ENCODE measurements around the gene DHRS12.
A peak's percentile ranks its signal among the peaks of the same experiment; 100 is the strongest.

Gene DHRS12

DNA sequence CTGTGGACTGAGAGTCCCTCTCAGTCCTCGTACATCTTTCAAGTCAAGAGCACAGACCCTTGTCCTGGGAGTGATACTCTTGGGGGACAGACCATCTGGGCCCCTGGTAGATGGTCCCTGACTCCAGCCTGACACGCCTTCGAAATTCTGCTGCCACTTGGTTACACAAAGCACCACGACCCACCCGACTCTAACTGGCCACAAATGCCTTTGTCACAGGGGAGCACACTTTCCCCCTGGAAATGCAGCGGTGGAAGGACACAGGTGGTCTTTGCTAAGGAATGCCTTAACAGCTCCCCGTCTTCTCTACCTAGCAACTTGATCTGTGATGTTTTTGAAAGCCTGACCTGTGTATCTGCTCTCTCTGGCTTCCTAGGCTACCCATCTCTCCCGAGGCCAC is 13.8 kb upstream of the DHRS12 start:
- no peak for DNase-seq (ENCODE audit: low spot score)
- H3K27me3 ChIP-seq (ENCODE audit: control insufficient read depth in 3 of 3, insufficient read depth in 3 of 3, low read depth in 1 of 3, low read length in 3 of 3) = peaks cover 0 to 31% (median 0%) of the 10 kb centered on the region in 3 experiments
- H2BK120ac ChIP-seq (ENCODE audit: low read depth, low read length) = no peak overlapping the region

DNA sequence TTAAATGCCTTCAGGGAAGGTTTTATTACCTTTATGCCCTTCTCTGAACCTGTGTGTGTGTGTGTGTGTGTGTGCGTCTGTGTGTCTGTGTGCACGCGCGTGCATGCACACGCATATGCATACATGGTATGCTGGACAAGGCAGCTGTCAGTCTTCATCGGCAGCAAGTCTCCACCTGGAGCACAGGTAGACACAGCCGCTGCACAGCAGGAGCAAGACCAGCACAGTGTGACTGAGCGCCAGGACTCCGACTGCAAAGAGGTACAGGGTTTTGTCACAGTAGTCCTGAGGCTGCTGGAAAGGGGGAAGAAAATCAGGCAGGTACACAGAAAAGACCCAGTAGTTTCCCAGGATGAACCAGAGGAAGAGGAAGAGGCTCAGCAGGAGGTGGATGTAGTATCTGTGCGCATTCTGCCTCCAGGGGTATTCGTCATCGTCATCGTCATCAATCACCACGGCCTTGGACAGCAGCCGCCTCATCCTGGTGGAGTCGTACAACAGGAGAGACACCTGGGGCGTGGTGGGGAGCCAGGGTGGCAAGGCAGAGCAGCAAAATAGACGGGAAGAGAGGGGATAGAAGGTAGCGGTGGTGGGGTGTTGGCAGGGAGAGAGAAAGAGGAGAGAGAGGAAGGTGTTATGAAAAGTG is 12.8 kb upstream of the DHRS12 start:
- Histone ChIP-seq H3K27ac (replicated peaks; ENCODE audit: low read length) (no peak overlapping the region), H4K91ac (ENCODE audit: low read depth, low read length, poor library complexity) (no peak overlapping the region), H2BK15ac (ENCODE audit: low read length) (no peak overlapping the region), H3K79me1 (ENCODE audit: low read depth, low read length) (no peaks in the 10 kb centered on the region), H3K4ac (ENCODE audit: low read length) (no peak overlapping the region), H3K18ac (ENCODE audit: low read length) (no peak overlapping the region), H3K4me2 (ENCODE audit: insufficient read depth, low read length, poor library complexity, severe bottlenecking) (no peak overlapping the region), H3K23ac (ENCODE audit: low read depth, low read length, poor library complexity) (no peak overlapping the region), H2AFZ (ENCODE audit: low read length) (no peak overlapping the region), H3K27me3 (ENCODE audit: control insufficient read depth in 3 of 3, insufficient read depth in 3 of 3, low read depth in 1 of 3, low read length in 3 of 3) (peaks cover 0 to 31% (median 0%) of the 10 kb centered on the region in 3 experiments), H4K8ac (ENCODE audit: low read depth, low read length) (no peak overlapping the region), H2AK5ac (ENCODE audit: low read depth, low read length) (no peak overlapping the region), H3K9me3 (replicated peaks in 1 of 2; ENCODE audit: control insufficient read depth in 2 of 2, insufficient read depth in 1 of 2, low read depth in 1 of 2, low read length in 2 of 2) (no peaks in the 10 kb centered on the region), H2BK12ac (ENCODE audit: low read length) (no peak overlapping the region), H2BK120ac (ENCODE audit: low read depth, low read length) (no peak overlapping the region), H2BK5ac (ENCODE audit: low read length) (no peak overlapping the region), H3K36me3 (replicated peaks in 1 of 2; ENCODE audit: control insufficient read depth in 2 of 2, insufficient read depth in 2 of 2, low read length in 2 of 2) (no peaks in the 10 kb centered on the region), H3K4me3 (ENCODE audit: low read length in 2 of 2) (no peak overlapping the region), H3K14ac (ENCODE audit: low read length) (no peak overlapping the region), H3K4me1 (ENCODE audit: control insufficient read depth in 2 of 2, insufficient read depth in 1 of 2, low read depth in 1 of 2, low read length in 2 of 2) (peaks cover 0 to 1% of the 10 kb centered on the region in 2 donors), H3K9ac (ENCODE audit: low read depth, low read length, poor library complexity) (no peak overlapping the region)
- 100% methylated on average over 2 of the region's 19 CpGs; no CpG with 5 or more reads in 1 of the 2 donors for WGBS, 2 donors (ENCODE audit: extremely low coverage in 2 of 2, insufficient read length in 2 of 2, insufficient replicate concordance in 1 of 2)
- no peak for DNase-seq (ENCODE audit: low spot score)

More for the DNA sequence above, 13.8 kb upstream of the DHRS12 start:
- no peak overlapping the region for H3K4ac ChIP-seq (ENCODE audit: low read length)
- H3K4me2 ChIP-seq (ENCODE audit: insufficient read depth, low read length, poor library complexity, severe bottlenecking) = no peak overlapping the region
- H3K36me3 ChIP-seq (replicated peaks in 1 of 2; ENCODE audit: control insufficient read depth in 2 of 2, insufficient read depth in 2 of 2, low read length in 2 of 2) = no peaks in the 10 kb centered on the region
- H3K18ac ChIP-seq (ENCODE audit: low read length) = no peak overlapping the region
- H3K4me3 ChIP-seq (ENCODE audit: low read length in 2 of 2) = no peak overlapping the region
- H3K79me1 ChIP-seq (ENCODE audit: low read depth, low read length) = no peaks in the 10 kb centered on the region
- WGBS, 2 donors (ENCODE audit: extremely low coverage in 2 of 2, insufficient read length in 2 of 2, insufficient replicate concordance in 1 of 2) = no CpG with 5 or more reads among the region's 8 CpGs
- H3K4me1 ChIP-seq (ENCODE audit: control insufficient read depth in 2 of 2, insufficient read depth in 1 of 2, low read depth in 1 of 2, low read length in 2 of 2) = peaks cover 0 to 1% of the 10 kb centered on the region in 2 donors
- no peak overlapping the region for H2BK15ac ChIP-seq (ENCODE audit: low read length)
- H3K27ac ChIP-seq (replicated peaks; ENCODE audit: low read length) = no peak overlapping the region
- no peak overlapping the region for H3K23ac ChIP-seq (ENCODE audit: low read depth, low read length, poor library complexity)
- no peak overlapping the region for H4K91ac ChIP-seq (ENCODE audit: low read depth, low read length, poor library complexity)
- no peak overlapping the region for H4K8ac ChIP-seq (ENCODE audit: low read depth, low read length)
- no peak overlapping the region for H2AFZ ChIP-seq (ENCODE audit: low read length)
- no peak overlapping the region for H3K14ac ChIP-seq (ENCODE audit: low read length)
- H2BK5ac ChIP-seq (ENCODE audit: low read length) = no peak overlapping the region
- H3K9me3 ChIP-seq (replicated peaks in 1 of 2; ENCODE audit: control insufficient read depth in 2 of 2, insufficient read depth in 1 of 2, low read depth in 1 of 2, low read length in 2 of 2) = no peaks in the 10 kb centered on the region
- H3K9ac ChIP-seq (ENCODE audit: low read depth, low read length, poor library complexity) = no peak overlapping the region
- H2BK12ac ChIP-seq (ENCODE audit: low read length) = no peak overlapping the region
- no peak overlapping the region for H2AK5ac ChIP-seq (ENCODE audit: low read depth, low read length)

- peak overlapping the region; percentile 20 for H2AFZ ChIP-seq (ENCODE audit: low read length)
- H3K4me2 ChIP-seq (ENCODE audit: insufficient read depth, low read length, poor library complexity, severe bottlenecking) = no peak overlapping the region
- H3K4me1 ChIP-seq (ENCODE audit: control insufficient read depth in 2 of 2, insufficient read depth in 1 of 2, low read depth in 1 of 2, low read length in 2 of 2) = peaks cover 0 to 1% of the 10 kb centered on the region in 2 donors
- H2BK120ac ChIP-seq (ENCODE audit: low read depth, low read length) = no peak overlapping the region
- no peak overlapping the region for H2BK5ac ChIP-seq (ENCODE audit: low read length)
- H3K36me3 ChIP-seq (replicated peaks in 1 of 2; ENCODE audit: control insufficient read depth in 2 of 2, insufficient read depth in 2 of 2, low read length in 2 of 2) = no peaks in the 10 kb centered on the region
- H3K27ac ChIP-seq (replicated peaks; ENCODE audit: low read length) = no peak overlapping the region
- DNase-seq (ENCODE audit: low spot score) = no peak
- H3K23ac ChIP-seq (ENCODE audit: low read depth, low read length, poor library complexity) = no peak overlapping the region
- no peak overlapping the region for H3K4ac ChIP-seq (ENCODE audit: low read length)
- H4K91ac ChIP-seq (ENCODE audit: low read depth, low read length, poor library complexity) = no peak overlapping the region
- no peak overlapping the region for H2AK5ac ChIP-seq (ENCODE audit: low read depth, low read length)
- WGBS, 2 donors (ENCODE audit: extremely low coverage in 2 of 2, insufficient read length in 2 of 2, insufficient replicate concordance in 1 of 2) = no CpG with 5 or more reads among the region's 11 CpGs
- H2BK12ac ChIP-seq (ENCODE audit: low read length) = no peak overlapping the region
- no peaks in the 10 kb centered on the region for H3K79me1 ChIP-seq (ENCODE audit: low read depth, low read length)
- H3K18ac ChIP-seq (ENCODE audit: low read length) = peak overlapping the region; percentile 9
- H3K9ac ChIP-seq (ENCODE audit: low read depth, low read length, poor library complexity) = no peak overlapping the region
- no peak overlapping the region for H3K4me3 ChIP-seq (ENCODE audit: low read length in 2 of 2)
- peaks cover 0 to 25% (median 0%) of the 10 kb centered on the region in 3 experiments for H3K27me3 ChIP-seq (ENCODE audit: control insufficient read depth in 3 of 3, insufficient read depth in 3 of 3, low read depth in 1 of 3, low read length in 3 of 3)
- no peaks in the 10 kb centered on the region for H3K9me3 ChIP-seq (replicated peaks in 1 of 2; ENCODE audit: control insufficient read depth in 2 of 2, insufficient read depth in 1 of 2, low read depth in 1 of 2, low read length in 2 of 2)
- H2BK15ac ChIP-seq (ENCODE audit: low read length) = no peak overlapping the region
- H4K8ac ChIP-seq (ENCODE audit: low read depth, low read length) = no peak overlapping the region
- H3K14ac ChIP-seq (ENCODE audit: low read length) = no peak overlapping the region
These were observed 11.9 kb upstream of the DHRS12 start for GRCh38 chr13:51815848-51816247.

GRCh38 chr13:51814825-51815650 is 11.1 kb upstream of the DHRS12 start:
- Histone ChIP-seq H4K8ac (ENCODE audit: low read depth, low read length) (no peak overlapping the region), H3K4me3 (ENCODE audit: low read length in 2 of 2) (no peak overlapping the region), H3K36me3 (replicated peaks in 1 of 2; ENCODE audit: control insufficient read depth in 2 of 2, insufficient read depth in 2 of 2, low read length in 2 of 2) (no peaks in the 10 kb centered on the region), H2BK12ac (ENCODE audit: low read length) (no peak overlapping the region), H3K14ac (ENCODE audit: low read length) (no peak overlapping the region), H3K18ac (ENCODE audit: low read length) (peak overlapping the region; percentile 36), H3K4me2 (ENCODE audit: insufficient read depth, low read length, poor library complexity, severe bottlenecking) (no peak overlapping the region), H3K23ac (ENCODE audit: low read depth, low read length, poor library complexity) (no peak overlapping the region), H2BK5ac (ENCODE audit: low read length) (no peak overlapping the region), H2BK15ac (ENCODE audit: low read length) (no peak overlapping the region), H3K4me1 (ENCODE audit: control insufficient read depth in 2 of 2, insufficient read depth in 1 of 2, low read depth in 1 of 2, low read length in 2 of 2) (peaks cover 0 to 1% of the 10 kb centered on the region in 2 donors), H3K4ac (ENCODE audit: low read length) (no peak overlapping the region), H2BK120ac (ENCODE audit: low read depth, low read length) (no peak overlapping the region), H4K91ac (ENCODE audit: low read depth, low read length, poor library complexity) (no peak overlapping the region), H3K9ac (ENCODE audit: low read depth, low read length, poor library complexity) (no peak overlapping the region), H3K79me1 (ENCODE audit: low read depth, low read length) (no peaks in the 10 kb centered on the region), H2AFZ (ENCODE audit: low read length) (peak overlapping the region; percentile 20), H3K27ac (replicated peaks; ENCODE audit: low read length) (no peak overlapping the region), H3K27me3 (ENCODE audit: control insufficient read depth in 3 of 3, insufficient read depth in 3 of 3, low read depth in 1 of 3, low read length in 3 of 3) (peaks cover 0 to 21% (median 0%) of the 10 kb centered on the region in 3 experiments), H2AK5ac (ENCODE audit: low read depth, low read length) (peak overlapping the region; percentile 33), H3K9me3 (replicated peaks in 1 of 2; ENCODE audit: control insufficient read depth in 2 of 2, insufficient read depth in 1 of 2, low read depth in 1 of 2, low read length in 2 of 2) (no peaks in the 10 kb centered on the region)
- WGBS, 2 donors (ENCODE audit: extremely low coverage in 2 of 2, insufficient read length in 2 of 2, insufficient replicate concordance in 1 of 2) = no CpG with 5 or more reads among the region's 13 CpGs
- peak; percentile 61 for DNase-seq (ENCODE audit: low spot score)

Data from neuronal stem cell (in vitro differentiated cells).